K562 (cell line): ENCODE results near the gene RPP14. TPM values are rescaled to one million over a fixed set of nuclear protein-coding genes. Genes with fewer than 3 reads are reported as not detected.
A peak's percentile ranks its signal among the peaks of the same experiment; 100 is the strongest.

Source experiments
- CBFA2T2 ChIP-seq: fragments of 450-650 bp; conservative IDR thresholded peaks from 2 replicates; pipeline ENCODE4 v1.6.1; 2017; ENCODE audit warnings: mild to moderate bottlenecking
- CBFA2T3 ChIP-seq: fragments of 450-650 bp; IDR thresholded peaks from 2 replicates; pipeline ENCODE4 v1.6.1; 2017
- CTBP1 ChIP-seq: fragments of 450-650 bp; IDR thresholded peaks from 2 replicates; pipeline ENCODE4 v1.6.1; 2016; ENCODE audit warnings: borderline replicate concordance
- KDM1A ChIP-seq, 2 experiments: fragments of 450-650 bp; IDR thresholded peaks; 2 replicates each; pipeline ENCODE4 v1.6.1; 2016; ENCODE audit warnings: mild to moderate bottlenecking in 2 of 2
- MTA2 ChIP-seq: fragments of 450-650 bp; IDR thresholded peaks from 2 replicates; pipeline ENCODE4 v1.6.1; 2016; ENCODE audit warnings: low read depth
- MYC ChIP-seq, 2 experiments: fragments of 250-450 bp in 1 of 2; sonication (Bioruptor Pico) in 1 of 2; IDR thresholded peaks; 2 replicates each; pipeline versions ENCODE4 v1.5.1 to v1.6.1; 2012 to 2021; ENCODE audit warnings: low read depth in 2 of 2, borderline replicate concordance in 1 of 2, improper control_type of control experiment in 1 of 2, low read length in 1 of 2, mild to moderate bottlenecking in 1 of 2, moderate library complexity in 1 of 2
- NCOR1 ChIP-seq: fragments of 450-650 bp; IDR thresholded peaks from 2 replicates; pipeline ENCODE4 v1.6.1; 2016; ENCODE audit warnings: mild to moderate bottlenecking, moderate library complexity
- RAD21 ChIP-seq, 2 experiments: fragments of 250-450 bp in 1 of 2; fragments of 450-650 bp in 1 of 2; sonication (Bioruptor Pico) in 1 of 2; formaldehyde crosslinking in 1 of 2; IDR thresholded peaks in 1 of 2; conservative IDR thresholded peaks in 1 of 2; 2 replicates each; pipeline versions ENCODE4 v1.4.0 to v1.8.0; 2020 to 2022; ENCODE audit warnings: mild to moderate bottlenecking in 2 of 2, moderate library complexity in 1 of 2
- SMARCA4 ChIP-seq: fragments of 450-650 bp; IDR thresholded peaks from 2 replicates; pipeline ENCODE4 v1.6.1; 2016
- SMARCC2 ChIP-seq: fragments of 450-650 bp; IDR thresholded peaks from 2 replicates; pipeline ENCODE4 v1.6.1; 2017; ENCODE audit warnings: antibody characterized with exemption, moderate library complexity, mild to moderate bottlenecking, low read depth
- STAT5A ChIP-seq: IDR thresholded peaks from 2 replicates; pipeline ENCODE4 v1.6.1; 2012; ENCODE audit warnings: low read length, inconsistent platforms, borderline replicate concordance
- TAL1 ChIP-seq: fragments of 450-650 bp; IDR thresholded peaks from 2 replicates; pipeline ENCODE4 v1.6.1; 2016; ENCODE audit warnings: mild to moderate bottlenecking
- TCF3 ChIP-seq: sonication (generic); formaldehyde crosslinking; IDR thresholded peaks from 2 replicates; pipeline ENCODE4 v1.4.0; 2020; ENCODE audit warnings: mild to moderate bottlenecking, missing genetic modification reagents
- TCF7 ChIP-seq: sonication (generic); IDR thresholded peaks from 2 replicates; pipeline ENCODE4 v1.6.1; 2016; ENCODE audit warnings: antibody characterized with exemption, borderline replicate concordance
- polyA plus RNA-seq, 8 experiments: library from polyadenylated mRNA; depleted of rRNA in 4 of 8; stranded (reverse) in 5 of 8; unstranded in 3 of 8; fragments of >200 nt; fragmentation: Nextera tagmentation in 2 of 8; fragmentation: Illumina TruSeq in 1 of 8; extraction: Ambion mirVana in 2 of 8; extraction: Trizol in 1 of 8; gene quantifications; 2 replicates each; pipeline versions ENCODE4 v1.2.1 to v1.2.3, GENCODE V29; 2011 to 2014; ENCODE audit warnings: inconsistent platforms in 1 of 8, missing spikeins in 1 of 8
- total RNA-seq, 7 experiments: library from RNA; depleted of rRNA in 6 of 7; stranded (reverse); fragments of >200 nt in 6 of 7; fragmentation: Illumina TruSeq in 2 of 7; extraction: Trizol in 2 of 7; gene quantifications; 2 replicates each; pipeline versions ENCODE4 v1.2.1 to v1.2.3, GENCODE V29; 2011 to 2021; ENCODE audit warnings: low replicate concordance in 1 of 7
- TF ChIP-seq, protein P1 (sequence below), 2 experiments: IDR thresholded peaks in 1 of 2; conservative IDR thresholded peaks in 1 of 2; 2 replicates each; pipeline ENCODE4 v1.6.1; 2016; ENCODE audit warnings: low read depth in 2 of 2, mild to moderate bottlenecking in 1 of 2, missing compliant biosample characterization in 1 of 2, missing genetic modification characterization in 1 of 2, moderate library complexity in 1 of 2
- TF ChIP-seq, protein P2 (sequence below): fragments of 250-450 bp; sonication (Bioruptor Pico); IDR thresholded peaks from 2 replicates; pipeline ENCODE4 v1.4.0; 2020; ENCODE audit warnings: mild to moderate bottlenecking, moderate library complexity

The RPP14 gene
- total and polyA plus RNA-seq, 9 of the 15 experiments (the other 6 are each of a cell fraction or from before 2014, with no cell fraction given), result 13.5 to 20.8 (median 15.4) TPM

DNA sequence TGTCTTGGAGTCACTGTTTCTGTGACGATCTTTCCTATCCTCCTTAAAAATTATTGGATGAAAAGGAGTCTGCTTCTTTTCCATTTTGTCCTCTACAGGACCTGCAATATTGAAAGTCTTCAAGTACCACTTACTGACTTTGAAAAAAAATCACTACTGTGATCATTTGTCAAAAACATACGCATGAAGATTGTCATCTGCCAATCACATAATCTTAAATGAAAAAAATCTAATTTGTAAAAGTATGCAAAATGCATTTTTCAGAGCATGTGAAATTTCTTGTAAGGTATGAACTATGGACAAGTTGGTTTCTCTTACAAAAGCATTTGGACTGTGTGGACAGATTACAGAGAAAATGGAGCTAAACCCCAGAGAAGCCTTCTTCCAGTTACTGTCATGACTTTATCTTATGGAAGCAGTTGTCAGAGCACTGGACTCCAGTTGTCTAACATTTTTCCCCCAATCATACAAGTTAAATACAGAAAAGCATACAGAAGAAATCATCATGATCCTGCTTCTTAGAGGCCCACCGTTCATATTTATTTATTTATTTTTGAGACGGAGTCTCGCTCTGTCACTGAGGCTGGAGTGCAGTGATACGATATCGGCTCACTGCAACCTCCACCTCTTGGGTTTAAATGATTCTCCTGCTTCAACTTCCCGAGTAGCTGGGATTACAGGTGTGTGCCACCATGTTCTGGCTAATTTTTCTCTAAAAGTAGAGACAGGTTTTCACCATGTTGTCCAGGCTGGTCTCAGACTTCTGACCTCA is 23.3 kb downstream of the RPP14 start (continued):
- TF ChIP-seq, protein P1, sequence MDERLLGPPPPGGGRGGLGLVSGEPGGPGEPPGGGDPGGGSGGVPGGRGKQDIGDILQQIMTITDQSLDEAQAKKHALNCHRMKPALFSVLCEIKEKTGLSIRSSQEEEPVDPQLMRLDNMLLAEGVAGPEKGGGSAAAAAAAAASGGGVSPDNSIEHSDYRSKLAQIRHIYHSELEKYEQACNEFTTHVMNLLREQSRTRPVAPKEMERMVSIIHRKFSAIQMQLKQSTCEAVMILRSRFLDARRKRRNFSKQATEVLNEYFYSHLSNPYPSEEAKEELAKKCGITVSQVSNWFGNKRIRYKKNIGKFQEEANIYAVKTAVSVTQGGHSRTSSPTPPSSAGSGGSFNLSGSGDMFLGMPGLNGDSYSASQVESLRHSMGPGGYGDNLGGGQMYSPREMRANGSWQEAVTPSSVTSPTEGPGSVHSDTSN (CRISPR knock-in tag; IDR thresholded peaks at IDR 0.05; ENCODE audit: low read depth), result no peak
- TF ChIP-seq, protein P1 (tag; conservative IDR thresholded peaks at IDR 0.05; ENCODE audit: low read depth), result peak; percentile 64
- TF ChIP-seq TCF7 (no peak), SMARCC2 (peak; percentile 65; the same call in 1 of the 2 replicates), SMARCA4 (peak; percentile 54), RAD21 (CRISPR knock-in tag; conservative IDR thresholded peaks at IDR 0.05 in 1 of 2, IDR thresholded peaks at IDR 0.05 in 1 of 2) (no peak), TAL1 (peak; percentile 69; the same call in 1 of the 2 replicates), TCF3 (CRISPR knock-in tag) (peak; percentile 70), KDM1A (IDR thresholded peaks at IDR 0.05) (peak in 1 of 2 experiments; percentile 22; a peak in 1 of 4 replicates), NCOR1 (peak; percentile 58), MYC (IDR thresholded peaks at IDR 0.05; ENCODE audit: low read depth, low read length) (no peak), MYC (CRISPR knock-in tag; IDR thresholded peaks at IDR 0.05; ENCODE audit: borderline replicate concordance, low read depth) (no peak), CBFA2T2 (peak; percentile 69), CBFA2T3 (peak; percentile 82), STAT5A (peak; percentile 42; the same call in 1 of the 2 replicates), CTBP1 (no peak), MTA2 (peak; percentile 36)
- TF ChIP-seq, protein P2, sequence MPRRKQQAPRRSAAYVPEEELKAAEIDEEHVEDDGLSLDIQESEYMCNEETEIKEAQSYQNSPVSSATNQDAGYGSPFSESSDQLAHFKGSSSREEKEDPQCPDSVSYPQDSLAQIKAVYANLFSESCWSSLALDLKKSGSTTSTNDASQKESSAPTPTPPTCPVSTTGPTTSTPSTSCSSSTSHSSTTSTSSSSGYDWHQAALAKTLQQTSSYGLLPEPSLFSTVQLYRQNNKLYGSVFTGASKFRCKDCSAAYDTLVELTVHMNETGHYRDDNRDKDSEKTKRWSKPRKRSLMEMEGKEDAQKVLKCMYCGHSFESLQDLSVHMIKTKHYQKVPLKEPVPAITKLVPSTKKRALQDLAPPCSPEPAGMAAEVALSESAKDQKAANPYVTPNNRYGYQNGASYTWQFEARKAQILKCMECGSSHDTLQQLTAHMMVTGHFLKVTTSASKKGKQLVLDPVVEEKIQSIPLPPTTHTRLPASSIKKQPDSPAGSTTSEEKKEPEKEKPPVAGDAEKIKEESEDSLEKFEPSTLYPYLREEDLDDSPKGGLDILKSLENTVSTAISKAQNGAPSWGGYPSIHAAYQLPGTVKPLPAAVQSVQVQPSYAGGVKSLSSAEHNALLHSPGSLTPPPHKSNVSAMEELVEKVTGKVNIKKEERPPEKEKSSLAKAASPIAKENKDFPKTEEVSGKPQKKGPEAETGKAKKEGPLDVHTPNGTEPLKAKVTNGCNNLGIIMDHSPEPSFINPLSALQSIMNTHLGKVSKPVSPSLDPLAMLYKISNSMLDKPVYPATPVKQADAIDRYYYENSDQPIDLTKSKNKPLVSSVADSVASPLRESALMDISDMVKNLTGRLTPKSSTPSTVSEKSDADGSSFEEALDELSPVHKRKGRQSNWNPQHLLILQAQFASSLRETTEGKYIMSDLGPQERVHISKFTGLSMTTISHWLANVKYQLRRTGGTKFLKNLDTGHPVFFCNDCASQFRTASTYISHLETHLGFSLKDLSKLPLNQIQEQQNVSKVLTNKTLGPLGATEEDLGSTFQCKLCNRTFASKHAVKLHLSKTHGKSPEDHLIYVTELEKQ (CRISPR knock-in tag), result peak; percentile 72; the same call in 1 of the 2 replicates
